SU-DHL-6 (cell line): ENCODE data around the gene FIGN.

Source experiments
- EZH2phosphoT487 ChIP-seq: fragments of 200-600 bp; sonication (generic), shearing (Covaris generic); conservative IDR thresholded peaks from 2 replicates; pipeline ENCODE4 v1.6.1; 2018; ENCODE audit warnings: mild to moderate bottlenecking, antibody characterized with exemption, low read length, moderate library complexity, mixed read lengths
- TF ChIP-seq, protein P1 (sequence below): fragments of 200-600 bp; sonication (generic); IDR thresholded peaks from one replicate; pipeline ENCODE4 v1.5.1; 2017; ENCODE audit warnings: antibody characterized with exemption, mild to moderate bottlenecking, low read length, moderate library complexity; ENCODE audit not compliant: insufficient read depth, poor library complexity, severe bottlenecking

DNA sequence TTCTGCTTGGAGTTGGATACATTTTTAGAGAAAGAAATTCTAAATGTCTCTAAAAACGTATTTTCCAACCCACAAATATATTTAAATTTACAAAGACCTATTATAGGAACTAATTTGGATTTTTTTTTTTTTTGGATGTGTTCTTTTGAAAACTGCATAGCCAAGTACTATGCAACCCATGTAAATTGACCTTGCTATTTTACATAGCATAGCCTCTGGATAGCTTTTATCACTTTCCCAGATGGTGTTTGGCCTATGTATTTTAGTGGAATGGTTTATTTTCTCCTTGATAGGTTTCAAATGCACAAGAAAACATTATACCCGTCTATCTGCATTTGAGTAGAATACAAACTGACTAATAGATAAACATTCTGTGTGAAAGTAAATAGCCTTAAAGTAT, 130.0 kb downstream of the FIGN start:
- TF ChIP-seq, protein P1, sequence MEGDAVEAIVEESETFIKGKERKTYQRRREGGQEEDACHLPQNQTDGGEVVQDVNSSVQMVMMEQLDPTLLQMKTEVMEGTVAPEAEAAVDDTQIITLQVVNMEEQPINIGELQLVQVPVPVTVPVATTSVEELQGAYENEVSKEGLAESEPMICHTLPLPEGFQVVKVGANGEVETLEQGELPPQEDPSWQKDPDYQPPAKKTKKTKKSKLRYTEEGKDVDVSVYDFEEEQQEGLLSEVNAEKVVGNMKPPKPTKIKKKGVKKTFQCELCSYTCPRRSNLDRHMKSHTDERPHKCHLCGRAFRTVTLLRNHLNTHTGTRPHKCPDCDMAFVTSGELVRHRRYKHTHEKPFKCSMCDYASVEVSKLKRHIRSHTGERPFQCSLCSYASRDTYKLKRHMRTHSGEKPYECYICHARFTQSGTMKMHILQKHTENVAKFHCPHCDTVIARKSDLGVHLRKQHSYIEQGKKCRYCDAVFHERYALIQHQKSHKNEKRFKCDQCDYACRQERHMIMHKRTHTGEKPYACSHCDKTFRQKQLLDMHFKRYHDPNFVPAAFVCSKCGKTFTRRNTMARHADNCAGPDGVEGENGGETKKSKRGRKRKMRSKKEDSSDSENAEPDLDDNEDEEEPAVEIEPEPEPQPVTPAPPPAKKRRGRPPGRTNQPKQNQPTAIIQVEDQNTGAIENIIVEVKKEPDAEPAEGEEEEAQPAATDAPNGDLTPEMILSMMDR: no peak
- no peak for TF ChIP-seq EZH2phosphoT487
